Astrocyte (in vitro differentiated cells and primary cell): ENCODE measurements around the gene BTRC. TPM values are rescaled to one million over a fixed set of nuclear protein-coding genes. Genes with fewer than 3 reads are reported as not detected.

Experiments
- DNase-seq: peaks from one replicate; pipeline ENCODE4 v3.0.0-alpha.2; 2010; ENCODE audit warnings: low read depth
- FAIRE-seq: peaks from 2 replicates; lab custom pipeline; 2011; peaks lifted over from hg19 to GRCh38; lab: Jason Lieb, UNC
- H2AFZ ChIP-seq: 2 replicates; pipeline ENCODE4 v1.6.0; 2012; ENCODE audit warnings: low read depth, low read length, inconsistent platforms
- H3K27ac ChIP-seq: 2 replicates; pipeline ENCODE4 v1.5.1; 2011; ENCODE audit warnings: low read depth, low read length, inconsistent platforms
- H3K27me3 ChIP-seq: 2 replicates; pipeline ENCODE4 v1.6.0; 2011; ENCODE audit warnings: low read length, inconsistent platforms; ENCODE audit not compliant: insufficient read depth
- H3K36me3 ChIP-seq: 2 replicates; pipeline ENCODE4 v1.5.1; 2011; ENCODE audit warnings: low read length, inconsistent platforms; ENCODE audit not compliant: insufficient read depth
- H3K4me1 ChIP-seq: 2 replicates; pipeline ENCODE4 v1.5.1; 2011; ENCODE audit warnings: low read length, inconsistent platforms; ENCODE audit not compliant: insufficient read depth
- H3K4me2 ChIP-seq: 2 replicates; pipeline ENCODE4 v1.6.0; 2012; ENCODE audit warnings: low read length, inconsistent platforms
- H3K4me3 ChIP-seq: 2 replicates; pipeline ENCODE4 v1.5.1; 2011; ENCODE audit warnings: low read depth, mild to moderate bottlenecking, low read length, inconsistent platforms; ENCODE audit not compliant: insufficient read depth
- H3K79me2 ChIP-seq: 2 replicates; pipeline ENCODE4 v1.6.0; 2012; ENCODE audit warnings: mild to moderate bottlenecking, low read length, inconsistent platforms; ENCODE audit not compliant: insufficient read depth
- H3K9ac ChIP-seq: 2 replicates; pipeline ENCODE4 v1.6.0; 2012; ENCODE audit warnings: mild to moderate bottlenecking, low read length, inconsistent platforms
- H3K9me3 ChIP-seq: 2 replicates; pipeline ENCODE4 v1.5.1; 2012; ENCODE audit warnings: low read depth, mild to moderate bottlenecking, low read length, inconsistent platforms; ENCODE audit not compliant: insufficient read depth
- H4K20me1 ChIP-seq: 2 replicates; pipeline ENCODE4 v1.6.0; 2012; ENCODE audit warnings: low read length, inconsistent platforms; ENCODE audit not compliant: insufficient read depth
- H3K27ac Mint-ChIP-seq: one replicate; pipeline ENCODE4 v1.8.0; 2021; ENCODE audit warnings: mild to moderate bottlenecking, mixed read lengths; ENCODE audit not compliant: unreplicated experiment
- H3K27me3 Mint-ChIP-seq: one replicate; pipeline ENCODE4 v1.8.0; 2021; ENCODE audit warnings: low read depth, mixed read lengths; ENCODE audit not compliant: unreplicated experiment
- H3K36me3 Mint-ChIP-seq: one replicate; pipeline ENCODE4 v1.8.0; 2021; ENCODE audit warnings: low read depth, mixed read lengths; ENCODE audit not compliant: unreplicated experiment
- H3K4me1 Mint-ChIP-seq: one replicate; pipeline ENCODE4 v1.8.0; 2021; ENCODE audit warnings: low read depth, mixed read lengths; ENCODE audit not compliant: unreplicated experiment
- H3K4me3 Mint-ChIP-seq: one replicate; pipeline ENCODE4 v1.8.0; 2021; ENCODE audit warnings: mild to moderate bottlenecking, moderate library complexity, mixed read lengths; ENCODE audit not compliant: unreplicated experiment
- H3K9me3 Mint-ChIP-seq: one replicate; pipeline ENCODE4 v1.8.0; 2021; ENCODE audit warnings: mild to moderate bottlenecking, mixed read lengths; ENCODE audit not compliant: unreplicated experiment
- CTCF ChIP-seq: IDR thresholded peaks from 2 replicates; pipeline ENCODE4 v1.5.1; 2011; ENCODE audit warnings: low read depth, mild to moderate bottlenecking, inconsistent platforms, low read length, moderate library complexity; ENCODE audit not compliant: insufficient read depth
- EZH2 ChIP-seq: IDR thresholded peaks from 2 replicates; pipeline ENCODE4 v1.6.1; 2012; ENCODE audit warnings: mild to moderate bottlenecking, low read length, inconsistent platforms; ENCODE audit not compliant: insufficient read depth
- total RNA-seq: library from RNA; stranded (reverse); gene quantifications from 2 replicates; pipeline ENCODE4 v1.2.1, GENCODE V29; 2021

The BTRC gene
- total RNA-seq, 1 donor from 2014 or later = 33.3 TPM

GRCh38 chr10:101336382-101336781 lies 17.6 kb upstream of the BTRC start:
- Histone ChIP-seq H2AFZ (no peak overlapping the region), H3K4me1 (peaks cover 9% of the 10 kb centered on the region), H3K36me3 (no peaks in the 10 kb centered on the region), H3K27ac (no peak overlapping the region), H3K9me3 (no peaks in the 10 kb centered on the region), H3K27me3 (peaks cover 17% of the 10 kb centered on the region), H4K20me1 (no peaks in the 10 kb centered on the region), H3K4me2 (no peak overlapping the region), H3K4me3 (no peak overlapping the region), H3K9ac (no peak overlapping the region), H3K79me2 (no peaks in the 10 kb centered on the region)
- no peaks in the 10 kb centered on the region for H3K9me3 Mint-ChIP-seq
- H3K4me1 Mint-ChIP-seq = no peaks in the 10 kb centered on the region
- no peak for TF ChIP-seq CTCF
- peaks cover 13% of the 10 kb centered on the region for H3K27me3 Mint-ChIP-seq
- FAIRE-seq (no peak), DNase-seq (no peak)
- no peak overlapping the region for H3K27ac Mint-ChIP-seq
- no peak overlapping the region for H3K4me3 Mint-ChIP-seq
- H3K36me3 Mint-ChIP-seq = no peaks in the 10 kb centered on the region

GRCh38 chr10:101337836-101338235 lies 16.1 kb upstream of the BTRC start:
- Histone ChIP-seq H3K4me2 (no peak overlapping the region), H4K20me1 (no peaks in the 10 kb centered on the region), H3K27ac (no peak overlapping the region), H3K79me2 (no peaks in the 10 kb centered on the region), H2AFZ (no peak overlapping the region), H3K4me3 (no peak overlapping the region), H3K4me1 (no peaks in the 10 kb centered on the region), H3K27me3 (peaks cover 10% of the 10 kb centered on the region), H3K9me3 (no peaks in the 10 kb centered on the region), H3K9ac (no peak overlapping the region), H3K36me3 (no peaks in the 10 kb centered on the region)
- H3K4me1 Mint-ChIP-seq = no peaks in the 10 kb centered on the region
- H3K36me3 Mint-ChIP-seq = no peaks in the 10 kb centered on the region
- H3K9me3 Mint-ChIP-seq = no peaks in the 10 kb centered on the region
- DNase-seq = no peak
- no peak for TF ChIP-seq CTCF
- TF ChIP-seq EZH2 = no peak
- no peak overlapping the region for H3K4me3 Mint-ChIP-seq
- peaks cover 15% of the 10 kb centered on the region for H3K27me3 Mint-ChIP-seq
- H3K27ac Mint-ChIP-seq = no peak overlapping the region
- FAIRE-seq = no peak

GRCh38 chr10:101341438-101341837 lies 12.5 kb upstream of the BTRC start:
- Histone ChIP-seq H3K4me1 (no peaks in the 10 kb centered on the region), H3K9me3 (no peaks in the 10 kb centered on the region), H3K9ac (no peak overlapping the region), H3K27me3 (peaks cover 7% of the 10 kb centered on the region), H3K4me2 (no peak overlapping the region), H3K79me2 (no peaks in the 10 kb centered on the region), H3K4me3 (no peak overlapping the region), H3K27ac (no peak overlapping the region), H2AFZ (no peak overlapping the region), H4K20me1 (no peaks in the 10 kb centered on the region), H3K36me3 (no peaks in the 10 kb centered on the region)
- no peak for FAIRE-seq
- no peaks in the 10 kb centered on the region for H3K9me3 Mint-ChIP-seq
- H3K4me3 Mint-ChIP-seq = no peak overlapping the region
- peaks cover 13% of the 10 kb centered on the region for H3K27me3 Mint-ChIP-seq
- H3K27ac Mint-ChIP-seq = no peak overlapping the region
- TF ChIP-seq CTCF = no peak
- no peak for TF ChIP-seq EZH2
- H3K36me3 Mint-ChIP-seq = no peaks in the 10 kb centered on the region
- DNase-seq = no peak
- H3K4me1 Mint-ChIP-seq = no peaks in the 10 kb centered on the region
